IMR-90 (cell line): Measurements from ENCODE around the gene HMGXB3. TPM values are rescaled to one million over a fixed set of nuclear protein-coding genes. Genes with fewer than 3 reads are reported as not detected.

ENCODE experiments used
- ATAC-seq: fragments of 200-7000 bp; cut with Tn5 transposase; 2 replicates; pipeline ENCODE4 v1.9.1; 2020; ENCODE audit warnings: low read depth, mild to moderate bottlenecking, moderate library complexity
- BruUV-seq: library from RNA; stranded (reverse); fragments of 400-500 nt; replicated peaks from 2 replicates; lab custom pipeline; 2021; lab: Mats Ljungman, UMichigan
- CTCF ChIA-PET: fragments of 300-600 bp; formaldehyde crosslinking; extraction: SDS; loops from one replicate; lab custom pipeline; 2021; ENCODE audit warnings: antibody characterized with exemption; lab: Yijun Ruan, JAX
- POLR2A ChIA-PET: fragments of 300-600 bp; sonication (Branson Sonifier 250); formaldehyde crosslinking; loops from one replicate; lab custom pipeline; 2022; ENCODE audit warnings: antibody characterized with exemption; ENCODE audit not compliant: unreplicated experiment; lab: Charles Lee
- DNase-seq: peaks from one replicate; pipeline ENCODE4 v3.0.0; 2013
- H2AFZ ChIP-seq: replicated peaks from 2 replicates; pipeline ENCODE3; 2013; ENCODE audit warnings: low read length, mild to moderate bottlenecking; ENCODE audit not compliant: poor library complexity
- H2AK5ac ChIP-seq: 2 replicates; pipeline ENCODE4 v1.6.1; 2013; ENCODE audit warnings: low read depth, low read length, inconsistent platforms
- H2AK9ac ChIP-seq: replicated peaks from 2 replicates; pipeline ENCODE3; 2013; ENCODE audit warnings: mild to moderate bottlenecking, low read depth, low read length, moderate library complexity; ENCODE audit not compliant: poor library complexity
- H2BK120ac ChIP-seq: 2 replicates; pipeline ENCODE4 v1.6.1; 2013; ENCODE audit warnings: low read depth, low read length, inconsistent platforms
- H2BK15ac ChIP-seq: 3 replicates; pipeline ENCODE4 v1.6.1; 2013; ENCODE audit warnings: low read depth, low read length, inconsistent platforms
- H2BK20ac ChIP-seq: 2 replicates; pipeline ENCODE4 v1.6.1; 2013; ENCODE audit warnings: low read depth, mild to moderate bottlenecking, inconsistent platforms, low read length, moderate library complexity
- H2BK5ac ChIP-seq: 2 replicates; pipeline ENCODE4 v1.6.1; 2013; ENCODE audit warnings: mild to moderate bottlenecking, low read depth, low read length, inconsistent platforms; ENCODE audit not compliant: poor library complexity, severe bottlenecking
- H3K14ac ChIP-seq: replicated peaks from 2 replicates; pipeline ENCODE4 v1.6.1; 2013; ENCODE audit warnings: low read depth, low read length, inconsistent platforms
- H3K18ac ChIP-seq: 2 replicates; pipeline ENCODE4 v1.6.1; 2013; ENCODE audit warnings: low read depth, low read length, control low read depth
- H3K23ac ChIP-seq: 2 replicates; pipeline ENCODE4 v1.6.1; 2013; ENCODE audit warnings: low read depth, low read length, inconsistent platforms
- H3K27ac ChIP-seq: 2 replicates; pipeline ENCODE4 v1.5.1; 2013; ENCODE audit warnings: mild to moderate bottlenecking, control low read depth, low read length; ENCODE audit not compliant: insufficient read depth
- H3K27me3 ChIP-seq: 2 replicates; pipeline ENCODE4 v1.6.1; 2013; ENCODE audit warnings: low read length; ENCODE audit not compliant: control insufficient read depth, insufficient read depth
- H3K36me3 ChIP-seq: 2 replicates; pipeline ENCODE4 v1.6.1; 2013; ENCODE audit warnings: low read length, mixed read lengths; ENCODE audit not compliant: control insufficient read depth, insufficient read depth
- H3K4ac ChIP-seq: 2 replicates; pipeline ENCODE4 v1.6.1; 2013; ENCODE audit warnings: low read depth, low read length, inconsistent platforms
- H3K4me1 ChIP-seq: 2 replicates; pipeline ENCODE4 v1.6.1; 2013; ENCODE audit warnings: low read length, mixed read lengths; ENCODE audit not compliant: control insufficient read depth, insufficient read depth
- H3K4me2 ChIP-seq: 2 replicates; pipeline ENCODE4 v1.6.1; 2013; ENCODE audit warnings: low read depth, mild to moderate bottlenecking, control low read depth, low read length, moderate library complexity
- H3K4me3 ChIP-seq: 2 replicates; pipeline ENCODE4 v1.5.1; 2013; ENCODE audit warnings: low read depth, mild to moderate bottlenecking, control low read depth, low read length, moderate library complexity; ENCODE audit not compliant: insufficient read depth
- H3K56ac ChIP-seq: 2 replicates; pipeline ENCODE4 v1.6.1; 2013; ENCODE audit warnings: low read length, inconsistent platforms; ENCODE audit not compliant: insufficient read depth; ENCODE audit errors: extremely low read depth
- H3K79me1 ChIP-seq, 2 experiments: 2 replicates each; pipeline ENCODE4 v1.6.1; 2013; ENCODE audit warnings: low read length in 2 of 2, inconsistent platforms in 1 of 2, low read depth in 1 of 2
- H3K9ac ChIP-seq: 2 replicates; pipeline ENCODE4 v1.6.1; 2013; ENCODE audit warnings: low read depth, low read length, control low read depth
- H3K9me1 ChIP-seq: 2 replicates; pipeline ENCODE4 v1.6.1; 2013; ENCODE audit warnings: low read length, inconsistent platforms; ENCODE audit not compliant: insufficient read depth
- H3K9me3 ChIP-seq: 2 replicates; pipeline ENCODE4 v1.6.1; 2013; ENCODE audit warnings: low read length; ENCODE audit not compliant: control insufficient read depth, insufficient read depth
- H4K20me1 ChIP-seq: 2 replicates; pipeline ENCODE4 v1.6.1; 2013; ENCODE audit warnings: low read length, inconsistent platforms; ENCODE audit not compliant: insufficient read depth
- H4K5ac ChIP-seq: 2 replicates; pipeline ENCODE4 v1.6.1; 2013; ENCODE audit warnings: mild to moderate bottlenecking, low read depth, low read length, control low read depth
- H4K8ac ChIP-seq, 2 experiments: 2 replicates each; pipeline ENCODE4 v1.6.1; 2013; ENCODE audit warnings: low read depth in 2 of 2, low read length in 2 of 2, control low read depth in 1 of 2, inconsistent platforms in 1 of 2
- H4K91ac ChIP-seq: 2 replicates; pipeline ENCODE4 v1.6.1; 2013; ENCODE audit warnings: low read depth, low read length, inconsistent platforms; ENCODE audit not compliant: insufficient read depth
- BHLHE40 ChIP-seq: fragments of 150-350 bp; IDR thresholded peaks from 2 replicates; pipeline ENCODE4 v1.6.1; 2016; ENCODE audit warnings: mild to moderate bottlenecking, low read depth, low read length
- CEBPB ChIP-seq: IDR thresholded peaks from 2 replicates; pipeline ENCODE4 v1.6.1; 2012; ENCODE audit warnings: low read depth, low read length, improper control_type of control experiment
- CHD1 ChIP-seq: IDR thresholded peaks from 2 replicates; pipeline ENCODE4 v1.6.1; 2012; ENCODE audit warnings: low read depth, low read length, improper control_type of control experiment
- ELK1 ChIP-seq: fragments of 150-350 bp; IDR thresholded peaks from 2 replicates; pipeline ENCODE4 v1.6.1; 2016; ENCODE audit warnings: low read depth, mild to moderate bottlenecking, low read length, moderate library complexity, borderline replicate concordance
- FOS ChIP-seq: fragments of 150-350 bp; IDR thresholded peaks from 2 replicates; pipeline ENCODE4 v1.6.1; 2016; ENCODE audit warnings: low read depth, low read length
- MAFK ChIP-seq: IDR thresholded peaks from 2 replicates; pipeline ENCODE4 v1.6.1; 2012; ENCODE audit warnings: low read depth, low read length, improper control_type of control experiment
- MAZ ChIP-seq: IDR thresholded peaks from 2 replicates; pipeline ENCODE4 v1.6.1; 2012; ENCODE audit warnings: low read depth, mild to moderate bottlenecking, low read length, improper control_type of control experiment, moderate library complexity, borderline replicate concordance
- MXI1 ChIP-seq: IDR thresholded peaks from 2 replicates; pipeline ENCODE4 v1.6.1; 2012; ENCODE audit warnings: low read depth, mild to moderate bottlenecking, low read length, moderate library complexity, borderline replicate concordance
- NFE2L2 ChIP-seq: fragments of 150-350 bp; IDR thresholded peaks from 2 replicates; pipeline ENCODE4 v1.6.1; 2016; ENCODE audit warnings: low read depth, mild to moderate bottlenecking, low read length
- POLR2A ChIP-seq: IDR thresholded peaks from 2 replicates; pipeline ENCODE4 v1.6.1; 2012; ENCODE audit warnings: mild to moderate bottlenecking, low read depth, low read length
- RAD21 ChIP-seq: IDR thresholded peaks from 2 replicates; pipeline ENCODE4 v1.6.1; 2012; ENCODE audit warnings: low read length, improper control_type of control experiment
- RCOR1 ChIP-seq: IDR thresholded peaks from 2 replicates; pipeline ENCODE4 v1.6.1; 2012; ENCODE audit warnings: mild to moderate bottlenecking, low read length, improper control_type of control experiment; ENCODE audit not compliant: insufficient replicate concordance
- RFX5 ChIP-seq: IDR thresholded peaks from 2 replicates; pipeline ENCODE4 v1.8.0; 2012; ENCODE audit warnings: low read depth, mild to moderate bottlenecking, low read length, moderate library complexity
- SMC3 ChIP-seq: fragments of 150-350 bp; IDR thresholded peaks from 2 replicates; pipeline ENCODE4 v1.6.1; 2016; ENCODE audit warnings: low read depth, mild to moderate bottlenecking, antibody characterized with exemption, low read length, moderate library complexity
- WGBS, 2 experiments: methylation state at CpG; one replicate each; pipeline versions ENCODE4 v1.1.5 to v1.1.7; 2013; ENCODE audit warnings: missing lambda C conversion rate in 2 of 2; ENCODE audit not compliant: insufficient read length in 1 of 2; ENCODE audit errors: extremely low coverage in 2 of 2; 5-methylcytosine and 5-hydroxymethylcytosine counted together
- dilution Hi-C: fragments of 300-500 bp; cut with HindIII; formaldehyde crosslinking; loops from one replicate; pipeline ENCODE4 v1.14.3; 2018; ENCODE audit warnings: low sequenced_read_pairs; ENCODE audit not compliant: unreplicated experiment
- in situ Hi-C: fragments of 300-500 bp; cut with MboI; formaldehyde crosslinking; loops from 3 replicates; pipeline ENCODE4 v1.14.3; 2019; ENCODE audit warnings: low sequenced_read_pairs, inconsistent platforms, mixed read lengths
- intact Hi-C: fragments of 100-400 bp; cut with micrococcal nuclease; formaldehyde crosslinking; loops from 2 replicates; pipeline ENCODE4 v1.10.0; 2022
- polyA plus RNA-seq, 3 experiments: library from polyadenylated mRNA; depleted of rRNA; stranded (reverse); fragments of >200 nt; gene quantifications; 2 replicates each; pipeline ENCODE4 v1.2.3, GENCODE V29; 2012; ENCODE audit warnings: low replicate concordance in 1 of 3
- total RNA-seq: library from RNA; depleted of rRNA; stranded (reverse); fragments of >200 nt; gene quantifications from 2 replicates; pipeline ENCODE4 v1.2.3, GENCODE V29; 2012
- TF ChIP-seq, protein P1 (sequence below): fragments of 150-350 bp; IDR thresholded peaks from 2 replicates; pipeline ENCODE4 v1.6.1; 2017; ENCODE audit warnings: mild to moderate bottlenecking, antibody characterized with exemption, low read length, low read depth
- TF ChIP-seq, protein P2 (sequence below): conservative IDR thresholded peaks from 2 replicates; pipeline ENCODE4 v1.5.1; 2012; ENCODE audit warnings: mild to moderate bottlenecking, low read depth, low read length, improper control_type of control experiment

The HMGXB3 gene
- total and polyA plus RNA-seq, 2 of the 4 experiments (the other 2 are of a cell fraction): 27.6 to 30.6 TPM

DNA sequence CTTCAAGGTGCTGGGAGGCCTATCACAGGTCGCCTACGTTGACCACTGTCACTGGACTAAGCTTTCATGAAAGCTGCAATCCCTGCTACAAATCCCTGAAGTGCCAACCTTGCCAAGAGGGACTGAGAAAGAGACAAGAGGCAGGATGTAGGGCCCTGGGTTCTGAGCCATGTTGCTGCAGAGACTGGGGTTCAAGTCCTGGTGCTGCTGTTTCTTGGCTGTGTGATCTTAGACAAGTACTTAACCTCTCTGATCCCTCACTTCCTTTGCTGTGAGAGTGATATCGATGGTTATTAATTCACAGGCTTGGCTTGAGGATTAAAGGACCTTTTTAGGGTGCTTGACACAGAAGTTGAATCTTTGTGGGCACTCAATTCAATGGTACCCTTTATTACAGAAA lies 70.3 kb downstream of the HMGXB3 start:
- H3K56ac ChIP-seq: no peak overlapping the region
- H3K23ac ChIP-seq: no peak overlapping the region
- no peak overlapping the region for H3K27ac ChIP-seq
- dilution Hi-C loops: no loop called here
- BruUV-seq: no TSS peak
- no peaks in the 10 kb centered on the region for H4K20me1 ChIP-seq
- no peak overlapping the region for H4K8ac ChIP-seq
- H3K36me3 ChIP-seq: no peaks in the 10 kb centered on the region
- H3K14ac ChIP-seq: no peak overlapping the region
- H3K4me1 ChIP-seq: peaks cover 16% of the 10 kb centered on the region
- no peak overlapping the region for H2BK5ac ChIP-seq
- H3K9me3 ChIP-seq: peaks cover 9% of the 10 kb centered on the region
- DNase-seq (no peak), ATAC-seq (no peak)
- no peaks in the 10 kb centered on the region; a peak in 1 of 4 replicates for H3K79me1 ChIP-seq
- peaks cover 23% of the 10 kb centered on the region for H3K9me1 ChIP-seq
- no peak overlapping the region for H3K4me2 ChIP-seq
- ChIA-PET CTCF (no interaction called here), POLR2A (no interaction called here)
- no peak overlapping the region for H4K5ac ChIP-seq
- TF ChIP-seq BHLHE40 (no peak), NFE2L2 (no peak), POLR2A (no peak), RAD21 (no peak), CHD1 (no peak), MAFK (no peak), ELK1 (no peak), RCOR1 (no peak), RFX5 (no peak), FOS (no peak), SMC3 (no peak), CEBPB (no peak), MXI1 (no peak), MAZ (no peak)
- TF ChIP-seq, protein P1, sequence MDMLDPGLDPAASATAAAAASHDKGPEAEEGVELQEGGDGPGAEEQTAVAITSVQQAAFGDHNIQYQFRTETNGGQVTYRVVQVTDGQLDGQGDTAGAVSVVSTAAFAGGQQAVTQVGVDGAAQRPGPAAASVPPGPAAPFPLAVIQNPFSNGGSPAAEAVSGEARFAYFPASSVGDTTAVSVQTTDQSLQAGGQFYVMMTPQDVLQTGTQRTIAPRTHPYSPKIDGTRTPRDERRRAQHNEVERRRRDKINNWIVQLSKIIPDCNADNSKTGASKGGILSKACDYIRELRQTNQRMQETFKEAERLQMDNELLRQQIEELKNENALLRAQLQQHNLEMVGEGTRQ: no peak
- TF ChIP-seq, protein P2, sequence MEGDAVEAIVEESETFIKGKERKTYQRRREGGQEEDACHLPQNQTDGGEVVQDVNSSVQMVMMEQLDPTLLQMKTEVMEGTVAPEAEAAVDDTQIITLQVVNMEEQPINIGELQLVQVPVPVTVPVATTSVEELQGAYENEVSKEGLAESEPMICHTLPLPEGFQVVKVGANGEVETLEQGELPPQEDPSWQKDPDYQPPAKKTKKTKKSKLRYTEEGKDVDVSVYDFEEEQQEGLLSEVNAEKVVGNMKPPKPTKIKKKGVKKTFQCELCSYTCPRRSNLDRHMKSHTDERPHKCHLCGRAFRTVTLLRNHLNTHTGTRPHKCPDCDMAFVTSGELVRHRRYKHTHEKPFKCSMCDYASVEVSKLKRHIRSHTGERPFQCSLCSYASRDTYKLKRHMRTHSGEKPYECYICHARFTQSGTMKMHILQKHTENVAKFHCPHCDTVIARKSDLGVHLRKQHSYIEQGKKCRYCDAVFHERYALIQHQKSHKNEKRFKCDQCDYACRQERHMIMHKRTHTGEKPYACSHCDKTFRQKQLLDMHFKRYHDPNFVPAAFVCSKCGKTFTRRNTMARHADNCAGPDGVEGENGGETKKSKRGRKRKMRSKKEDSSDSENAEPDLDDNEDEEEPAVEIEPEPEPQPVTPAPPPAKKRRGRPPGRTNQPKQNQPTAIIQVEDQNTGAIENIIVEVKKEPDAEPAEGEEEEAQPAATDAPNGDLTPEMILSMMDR: no peak
- H2AK5ac ChIP-seq: no peak overlapping the region
- H2AFZ ChIP-seq: no peak overlapping the region
- in situ Hi-C loops: no loop called here
- H3K4me3 ChIP-seq: no peak overlapping the region
- intact Hi-C loops: no loop called here
- H2BK120ac ChIP-seq: no peak overlapping the region
- peaks cover 15% of the 10 kb centered on the region for H3K27me3 ChIP-seq
- no peak overlapping the region for H3K18ac ChIP-seq
- H2BK20ac ChIP-seq: no peak overlapping the region
- H4K91ac ChIP-seq: no peak overlapping the region
- no peak overlapping the region for H2BK15ac ChIP-seq
- no peak overlapping the region for H3K9ac ChIP-seq
- WGBS, 2 experiments: no CpG with 5 or more reads among the region's 3 CpGs
- H2AK9ac ChIP-seq: no peak overlapping the region
- H3K4ac ChIP-seq: no peak overlapping the region
